OCI-LY3 (cell line): ENCODE measurements around the gene ARMC8.

Experiments used
- CTCF ChIP-seq: fragments of 200-600, 300-600 bp; sonication (generic); IDR thresholded peaks from 2 replicates; pipeline ENCODE4 v1.5.1; 2014; ENCODE audit warnings: antibody characterized with exemption, low read length, low read depth
- EZH2phosphoT487 ChIP-seq: fragments of 200-600 bp; shearing (Covaris generic); IDR thresholded peaks from 2 replicates; pipeline ENCODE4 v1.6.1; 2018; ENCODE audit warnings: antibody characterized with exemption, mixed run types, low read depth

- no peak for TF ChIP-seq CTCF
- TF ChIP-seq EZH2phosphoT487: no peak
These were observed 13.3 kb downstream of the ARMC8 start for GRCh38 chr3:138200424-138200823.
